ENCODE data around the gene MAP3K21. TPM values are rescaled to one million over a fixed set of nuclear protein-coding genes. Genes with fewer than 3 reads are reported as not detected.

The MAP3K21 gene
- total and polyA plus RNA-seq, 7 donors = 0.04 to 0.49 (median 0.13) TPM

DNA sequence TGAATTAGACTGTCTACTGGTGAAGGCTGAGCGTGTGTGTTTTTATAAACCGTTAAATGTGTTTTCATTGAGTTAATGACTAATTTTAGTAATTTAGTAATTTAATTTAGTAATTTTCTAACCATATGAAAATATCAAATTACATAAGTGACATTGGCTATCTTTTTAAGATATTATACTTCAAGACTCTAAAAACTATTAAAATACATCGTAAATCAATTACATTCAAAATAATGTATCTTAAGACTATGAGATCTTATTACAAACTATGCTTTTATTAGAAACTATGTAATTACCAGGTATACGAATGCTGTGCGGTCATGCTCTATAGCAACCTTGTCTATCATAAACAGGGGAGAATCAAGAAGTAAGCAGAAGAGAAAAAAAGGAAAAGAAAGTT, 21.6 kb downstream of the MAP3K21 start:
- no peak for ATAC-seq
- Histone ChIP-seq H3K36me3 (ENCODE audit: insufficient read depth in 1 of 2, low read depth in 1 of 2) (no peaks in the 10 kb centered on the region), H3K4me3 (no peak overlapping the region), H3K27ac (no peak overlapping the region), H3K9me3 (no peaks in the 10 kb centered on the region), H3K27me3 (ENCODE audit: insufficient read depth in 3 of 3, low read length in 2 of 3) (no peaks in the 10 kb centered on the region), H3K4me1 (no peaks in the 10 kb centered on the region)
- no peak for DNase-seq
- intact Hi-C loops (cut with DNase I) = no loop called here
- no peak for TF ChIP-seq CTCF (IDR thresholded peaks at IDR 0.05)
- WGBS, 3 donors = 79 to 89% (median 86%) methylated on average over 5 of the region's 5 CpGs

- DNase-seq (no peak), ATAC-seq (no peak)
- no peak overlapping the region for H3K4me3 ChIP-seq
- no peak for TF ChIP-seq CTCF (IDR thresholded peaks at IDR 0.05)
- H3K9me3 ChIP-seq = no peaks in the 10 kb centered on the region
- H3K4me1 ChIP-seq = no peaks in the 10 kb centered on the region
- H3K27ac ChIP-seq = no peak overlapping the region
- H3K36me3 ChIP-seq (ENCODE audit: insufficient read depth in 1 of 2, low read depth in 1 of 2) = no peaks in the 10 kb centered on the region
- intact Hi-C loops (cut with DNase I) = no loop called here
- no peaks in the 10 kb centered on the region for H3K27me3 ChIP-seq (ENCODE audit: insufficient read depth in 3 of 3, low read length in 2 of 3)
Measured at GRCh38 chr1:233354983-233355382, 27.5 kb downstream of the MAP3K21 start.

GRCh38 chr1:233355841-233356704, 28.5 kb downstream of the MAP3K21 start:
- WGBS, 3 donors = 64 to 73% (median 66%) methylated on average over 8 of the region's 8 CpGs
- intact Hi-C loops (cut with DNase I) = no loop called here

GRCh38 chr1:233356705-233356987, 29.1 kb downstream of the MAP3K21 start:
- no peak overlapping the region for H3K27ac ChIP-seq
- no peak overlapping the region for H3K4me3 ChIP-seq
- H3K27me3 ChIP-seq (ENCODE audit: insufficient read depth in 3 of 3, low read length in 2 of 3) = no peaks in the 10 kb centered on the region
- 92 to 96% (median 95%) methylated on average over 3 of the region's 3 CpGs for WGBS, 3 donors
- no peaks in the 10 kb centered on the region for H3K9me3 ChIP-seq
- no peaks in the 10 kb centered on the region for H3K36me3 ChIP-seq (ENCODE audit: insufficient read depth in 1 of 2, low read depth in 1 of 2)
- no peak for TF ChIP-seq CTCF (IDR thresholded peaks at IDR 0.05)
- DNase-seq (no peak), ATAC-seq (no peak)
- intact Hi-C loops (cut with DNase I) = no loop called here
- H3K4me1 ChIP-seq = no peaks in the 10 kb centered on the region

More at GRCh38 chr1:233355841-233356704, 28.5 kb downstream of the MAP3K21 start:
- H3K27ac ChIP-seq = no peak overlapping the region
- ATAC-seq = no peak
- H3K4me1 ChIP-seq = no peaks in the 10 kb centered on the region
- no peak overlapping the region for H3K4me3 ChIP-seq
- no peak for DNase-seq
- no peaks in the 10 kb centered on the region for H3K27me3 ChIP-seq (ENCODE audit: insufficient read depth in 3 of 3, low read length in 2 of 3)
- TF ChIP-seq CTCF (IDR thresholded peaks at IDR 0.05) = no peak
- no peaks in the 10 kb centered on the region for H3K9me3 ChIP-seq
- no peaks in the 10 kb centered on the region for H3K36me3 ChIP-seq (ENCODE audit: insufficient read depth in 1 of 2, low read depth in 1 of 2)

Measured in psoas muscle (tissue), 8 donors.